GM19395 (cell line): ENCODE results near the gene DNAJC3.
"Not testable (repeated sequence)": the region's sequence is repeated elsewhere in the genome, so short reads cannot be mapped to it uniquely, and the experiment has no call there.

ENCODE experiments used
- ATAC-seq: cut with Tn5 transposase; IDR thresholded peaks from one replicate; pipeline ENCODE4 v1.9.1; 2021; ENCODE audit warnings: mild to moderate bottlenecking, moderate library complexity; ENCODE audit not compliant: unreplicated experiment

Gene DNAJC3

DNA sequence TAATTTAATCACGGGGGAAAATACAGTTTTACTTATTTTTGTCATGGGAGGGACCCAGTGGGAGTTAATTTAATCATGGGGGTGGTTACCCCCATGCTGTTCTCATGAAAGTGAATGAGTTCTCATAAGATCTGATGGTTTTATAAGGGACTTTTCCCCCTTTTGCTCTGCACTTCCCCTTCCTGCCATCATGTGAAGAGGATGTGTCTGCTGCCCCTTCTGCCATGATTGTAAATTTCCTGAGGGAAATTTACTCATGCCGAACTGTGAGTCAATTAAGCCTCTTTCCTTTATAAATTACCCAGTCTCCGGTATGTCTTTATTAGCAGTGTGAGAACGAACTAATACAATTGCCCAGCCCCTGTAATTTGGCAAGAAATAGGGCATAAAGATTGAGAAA lies 35.9 kb downstream of the DNAJC3 start:
- not testable (repeated sequence) for ATAC-seq

DNA sequence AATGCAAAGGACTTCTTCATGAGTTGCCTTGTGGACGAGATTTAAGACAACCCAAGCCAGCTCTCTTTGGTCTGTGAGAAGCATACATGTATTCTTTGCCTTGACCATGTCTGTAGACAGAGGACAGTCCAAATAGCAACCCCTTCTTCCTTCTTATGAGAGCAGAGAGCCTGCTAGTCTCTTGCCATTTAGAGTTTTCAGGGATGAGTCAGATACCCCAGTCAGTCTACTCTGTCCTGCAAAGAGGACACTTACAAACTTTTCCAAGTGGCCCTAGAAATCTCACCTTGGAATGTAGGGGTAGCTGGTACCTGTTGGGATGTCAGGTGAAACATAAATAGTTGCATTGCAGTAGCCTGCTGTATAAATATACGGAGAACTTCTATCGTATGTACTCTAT lies 36.7 kb downstream of the DNAJC3 start:
- ATAC-seq, result no peak

GRCh38 chr13:95714142-95714832 lies 37.3 kb downstream of the DNAJC3 start:
- no peak for ATAC-seq

GRCh38 chr13:95716231-95716630 lies 39.3 kb downstream of the DNAJC3 start:
- ATAC-seq, result no peak

- ATAC-seq, result no peak
These were observed 45.3 kb downstream of the DNAJC3 start for GRCh38 chr13:95722241-95722640.

GRCh38 chr13:95723438-95723837 lies 46.5 kb downstream of the DNAJC3 start:
- no peak for ATAC-seq

GRCh38 chr13:95724252-95724651 lies 47.3 kb downstream of the DNAJC3 start:
- ATAC-seq, result no peak

GRCh38 chr13:95726876-95727275 lies 49.9 kb downstream of the DNAJC3 start:
- ATAC-seq, result no peak

DNA sequence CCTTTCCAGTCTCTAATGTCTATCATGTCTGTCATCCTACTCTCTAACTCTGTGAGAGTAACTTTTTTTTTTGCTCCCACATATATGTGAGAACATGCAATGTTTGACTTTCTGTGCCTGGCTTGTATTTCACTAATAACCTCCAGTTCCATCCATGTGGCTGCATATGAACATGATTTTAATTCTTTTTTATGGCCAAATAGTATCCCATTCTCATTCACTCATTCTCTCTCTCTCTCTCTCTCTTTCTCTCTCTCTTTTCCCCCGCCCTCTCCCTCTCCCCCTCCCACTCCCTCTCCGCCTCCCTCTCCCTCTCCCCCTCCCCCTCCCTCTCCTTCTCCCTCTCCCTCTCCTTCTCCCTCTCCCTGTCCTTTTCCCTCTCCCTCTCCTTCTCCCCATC lies 52.0 kb downstream of the DNAJC3 start:
- no peak for ATAC-seq

DNA sequence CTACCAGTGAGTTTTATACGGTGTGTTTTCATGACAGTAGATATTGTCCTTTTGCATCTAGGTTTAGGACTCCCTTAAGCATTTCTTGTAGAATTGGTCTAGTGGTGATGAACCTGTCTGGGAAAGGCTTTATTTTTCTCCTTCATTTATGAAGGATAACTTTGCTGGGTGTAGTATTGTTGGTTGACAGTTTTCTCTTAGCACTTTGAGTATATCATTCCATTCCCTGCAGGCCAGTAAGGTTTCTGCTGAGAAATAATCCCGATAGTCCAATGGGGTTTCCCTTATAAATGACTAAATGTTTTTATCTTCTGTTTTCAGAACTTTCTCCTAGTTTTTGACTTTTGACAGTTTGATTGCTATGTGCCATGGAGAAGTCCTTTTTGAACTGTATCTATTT lies 57.2 kb downstream of the DNAJC3 start:
- ATAC-seq, result no peak

DNA sequence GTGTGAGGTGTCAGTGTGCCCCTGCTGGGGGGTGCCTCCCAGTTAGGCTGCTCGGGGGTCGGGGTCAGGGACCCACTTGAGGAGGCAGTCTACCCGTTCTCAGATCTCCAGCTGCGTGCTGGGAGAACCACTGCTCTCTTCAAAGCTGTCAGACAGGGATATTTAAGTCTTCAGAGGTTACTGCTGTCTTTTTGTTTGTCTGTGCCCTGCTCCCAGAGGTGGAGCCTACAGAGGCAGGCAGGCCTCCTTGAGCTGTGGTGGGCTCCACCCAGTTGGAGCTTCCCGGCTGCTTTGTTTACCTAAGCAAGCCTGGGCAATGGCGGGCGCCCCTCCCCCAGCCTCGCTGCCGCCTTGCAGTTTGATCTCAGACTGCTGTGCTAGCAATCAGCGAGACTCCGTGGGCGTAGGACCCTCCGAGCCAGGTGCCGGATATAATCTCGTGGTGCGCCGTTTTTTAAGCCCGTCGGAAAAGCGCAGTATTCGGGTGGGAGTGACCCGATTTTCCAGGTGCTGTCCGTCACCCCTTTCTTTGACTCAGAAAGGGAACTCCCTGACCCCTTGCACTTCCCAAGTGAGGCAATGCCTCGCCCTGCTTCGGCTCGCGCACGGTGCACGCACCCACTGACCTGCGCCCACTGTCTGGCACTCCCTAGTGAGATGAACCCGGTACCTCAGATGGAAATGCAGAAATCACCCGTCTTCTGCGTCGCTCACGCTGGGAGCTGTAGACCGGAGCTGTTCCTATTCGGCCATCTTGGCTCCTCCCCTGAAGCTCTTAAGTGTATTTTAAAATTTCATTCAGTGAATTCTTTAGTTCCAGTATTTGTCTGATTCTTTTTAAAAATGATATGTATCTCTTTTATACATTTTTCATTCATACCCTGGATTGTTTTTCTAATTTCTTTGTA lies 63.4 kb downstream of the DNAJC3 start:
- not testable (repeated sequence) for ATAC-seq

- no peak for ATAC-seq
These were observed 64.0 kb downstream of the DNAJC3 start for GRCh38 chr13:95740979-95741320.

DNA sequence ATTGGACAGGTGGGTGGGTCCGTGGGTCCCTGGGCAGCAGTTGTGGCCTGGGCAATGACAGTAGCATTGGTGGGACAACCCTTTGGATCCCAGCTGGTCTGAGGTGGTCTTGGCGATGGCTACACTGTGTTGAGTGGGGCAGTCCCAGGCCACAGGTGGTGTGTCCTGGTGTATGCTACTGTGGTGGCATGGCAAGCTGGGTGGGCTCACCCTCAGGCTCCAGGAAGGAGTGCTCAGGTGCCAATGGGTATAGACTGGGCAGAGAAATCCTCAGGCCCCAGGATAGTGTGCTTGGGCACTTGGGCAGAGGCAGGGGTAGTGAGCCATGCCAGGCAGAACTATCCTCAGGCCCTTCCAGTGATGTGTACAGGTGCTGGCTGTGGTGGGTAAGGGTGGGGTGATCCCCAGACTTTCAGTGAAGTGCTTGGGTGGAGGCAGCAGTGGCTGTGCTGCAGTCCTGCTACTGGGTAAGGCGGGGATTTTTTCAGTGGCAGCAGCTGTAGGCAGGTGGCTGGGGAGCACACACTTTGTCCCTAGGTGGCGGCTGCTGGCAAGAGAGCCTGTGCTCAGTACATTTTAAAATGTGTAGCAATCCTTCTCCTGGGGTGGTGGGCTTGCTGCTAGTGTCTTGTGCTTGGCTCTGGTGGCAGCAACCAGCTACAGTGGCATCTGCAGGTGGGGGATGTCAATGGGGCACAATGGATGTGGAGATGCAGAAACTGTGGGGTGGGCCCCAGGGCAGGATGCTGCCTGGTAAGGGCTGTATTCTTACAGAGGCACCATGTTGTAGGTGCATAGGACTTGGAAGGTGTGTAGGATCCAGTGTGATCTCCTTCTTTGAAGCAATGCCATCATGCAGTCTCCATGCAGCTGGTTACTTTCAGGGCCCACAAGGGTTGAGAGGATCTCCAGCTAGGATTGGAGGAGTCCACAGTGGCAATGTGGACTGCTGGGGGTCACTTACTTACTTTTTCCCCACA lies 64.9 kb downstream of the DNAJC3 start:
- ATAC-seq, result no peak

- ATAC-seq, result no peak
These were observed 66.3 kb downstream of the DNAJC3 start for GRCh38 chr13:95743192-95743591.

DNA sequence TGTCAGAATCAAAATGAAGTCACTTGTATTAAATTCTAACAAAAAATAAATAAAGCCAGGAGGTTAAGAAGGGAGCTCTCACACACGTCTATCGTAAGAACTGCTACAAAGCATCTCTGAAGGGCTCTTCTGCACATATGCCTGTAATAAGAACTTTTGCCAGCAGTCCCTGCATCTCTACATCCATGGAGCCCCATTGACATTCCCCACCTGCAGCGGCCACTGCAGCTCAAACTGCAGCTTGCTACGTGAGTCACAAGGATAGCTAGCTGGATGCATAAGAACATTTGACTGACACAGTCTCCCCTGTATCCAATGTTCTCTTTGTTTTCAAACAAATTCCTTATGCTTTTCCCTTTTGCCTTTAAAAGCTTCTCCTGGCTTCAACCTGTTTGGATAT lies 68.3 kb downstream of the DNAJC3 start:
- ATAC-seq, result no peak

- ATAC-seq, result no peak
These were observed 68.8 kb downstream of the DNAJC3 start for GRCh38 chr13:95745752-95746151.

- ATAC-seq, result no peak
These were observed 72.6 kb downstream of the DNAJC3 start for GRCh38 chr13:95749545-95749944.

GRCh38 chr13:95752677-95753076 lies 75.7 kb downstream of the DNAJC3 start:
- no peak for ATAC-seq

DNA sequence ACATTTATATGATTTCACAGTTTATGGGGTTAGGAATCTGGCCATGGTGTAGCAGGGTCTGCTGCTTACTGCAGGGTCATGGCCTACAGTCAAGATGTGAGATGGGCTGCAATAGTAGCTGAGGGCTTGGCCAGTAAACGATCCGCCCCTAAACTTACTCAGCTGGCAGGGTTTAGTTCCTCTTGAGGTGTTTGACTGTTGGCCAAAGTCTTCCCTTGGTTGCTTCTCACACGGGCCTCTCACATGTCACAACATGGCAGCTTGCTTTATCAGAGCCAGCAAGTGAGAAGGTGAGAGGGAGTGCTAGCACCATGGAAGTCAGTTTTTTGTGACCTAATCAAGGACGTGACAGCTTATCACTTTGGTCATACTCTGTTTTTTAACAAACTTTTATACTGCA lies 77.1 kb downstream of the DNAJC3 start:
- no peak for ATAC-seq

- ATAC-seq, result no peak
These were observed 79.1 kb downstream of the DNAJC3 start for GRCh38 chr13:95756072-95756471.

DNA sequence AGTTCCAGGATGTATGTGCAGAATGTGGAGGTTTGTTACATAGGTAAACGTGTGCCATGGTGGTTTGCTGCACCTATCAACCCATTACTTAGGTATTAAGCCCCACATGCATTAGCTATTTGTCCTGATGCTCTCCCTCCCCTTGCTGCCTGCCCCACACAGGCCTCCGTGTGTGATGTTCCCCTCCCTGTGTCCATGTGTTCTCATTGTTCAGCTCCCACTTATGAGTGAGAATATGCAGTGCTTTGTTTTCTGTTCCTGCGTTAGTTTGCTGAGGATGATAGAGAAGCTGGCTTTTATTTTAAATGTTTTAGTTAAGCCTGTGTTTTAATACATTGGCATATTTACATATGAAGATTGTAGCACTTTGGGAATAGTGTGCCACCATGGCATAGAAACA lies 85.7 kb downstream of the DNAJC3 start:
- ATAC-seq, result not testable (repeated sequence)
